Measurements from ENCODE around the gene GALNT11.

DNA sequence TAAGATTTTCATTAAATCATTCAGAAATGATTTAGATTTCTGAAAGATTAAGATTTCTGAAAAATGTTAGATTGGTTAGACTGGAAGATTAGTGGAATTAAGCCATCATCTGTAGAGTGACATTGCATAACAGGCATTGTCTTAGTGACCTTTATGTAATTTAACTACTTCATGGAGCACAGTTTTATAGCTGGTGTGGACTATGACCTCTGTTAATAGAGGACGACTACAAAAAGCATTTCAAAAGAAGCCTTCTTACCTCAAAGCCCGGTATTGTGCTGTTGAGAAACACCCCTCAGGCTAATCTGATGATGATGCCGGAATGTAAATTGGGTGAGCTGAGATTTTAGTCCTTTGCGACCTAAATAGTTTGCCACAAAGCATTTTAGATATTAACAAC, 55.6 kb downstream of the GALNT11 start:
- TF ChIP-seq, protein P1, sequence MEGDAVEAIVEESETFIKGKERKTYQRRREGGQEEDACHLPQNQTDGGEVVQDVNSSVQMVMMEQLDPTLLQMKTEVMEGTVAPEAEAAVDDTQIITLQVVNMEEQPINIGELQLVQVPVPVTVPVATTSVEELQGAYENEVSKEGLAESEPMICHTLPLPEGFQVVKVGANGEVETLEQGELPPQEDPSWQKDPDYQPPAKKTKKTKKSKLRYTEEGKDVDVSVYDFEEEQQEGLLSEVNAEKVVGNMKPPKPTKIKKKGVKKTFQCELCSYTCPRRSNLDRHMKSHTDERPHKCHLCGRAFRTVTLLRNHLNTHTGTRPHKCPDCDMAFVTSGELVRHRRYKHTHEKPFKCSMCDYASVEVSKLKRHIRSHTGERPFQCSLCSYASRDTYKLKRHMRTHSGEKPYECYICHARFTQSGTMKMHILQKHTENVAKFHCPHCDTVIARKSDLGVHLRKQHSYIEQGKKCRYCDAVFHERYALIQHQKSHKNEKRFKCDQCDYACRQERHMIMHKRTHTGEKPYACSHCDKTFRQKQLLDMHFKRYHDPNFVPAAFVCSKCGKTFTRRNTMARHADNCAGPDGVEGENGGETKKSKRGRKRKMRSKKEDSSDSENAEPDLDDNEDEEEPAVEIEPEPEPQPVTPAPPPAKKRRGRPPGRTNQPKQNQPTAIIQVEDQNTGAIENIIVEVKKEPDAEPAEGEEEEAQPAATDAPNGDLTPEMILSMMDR (IDR thresholded peaks at IDR 0.05; ENCODE audit: borderline replicate concordance, extremely low read depth, low read length, poor library complexity, severe bottlenecking) = no peak
- TF ChIP-seq EZH2 (IDR thresholded peaks at IDR 0.05; ENCODE audit: borderline replicate concordance, low read depth, low read length, severe bottlenecking) = no peak

Measured in DND-41 (cell line).